SJSA1 (cell line): ENCODE measurements around the gene TACR2. TPM values are rescaled to one million over a fixed set of nuclear protein-coding genes. Genes with fewer than 3 reads are reported as not detected.

Source experiments
- DNase-seq, 2 experiments: peaks; one replicate each; pipeline ENCODE4 v3.0.0-alpha.2; 2015 to 2020; ENCODE audit warnings: low spot score in 2 of 2, low read depth in 1 of 2
- H3K27ac ChIP-seq: fragments of 250-450 bp; sonication (Bioruptor Pico); 2 replicates; pipeline ENCODE4 v1.5.1; 2020; ENCODE audit warnings: mild to moderate bottlenecking, moderate library complexity
- H3K27me3 ChIP-seq: fragments of 250-450 bp; sonication (Bioruptor Pico); replicated peaks from 2 replicates; pipeline ENCODE4 v1.5.1; 2020; ENCODE audit warnings: mild to moderate bottlenecking, moderate library complexity
- H3K36me3 ChIP-seq: fragments of 250-450 bp; sonication (Bioruptor Pico); 2 replicates; pipeline ENCODE4 v1.5.1; 2020; ENCODE audit warnings: mild to moderate bottlenecking
- H3K4me1 ChIP-seq: fragments of 250-450 bp; sonication (Bioruptor Pico); replicated peaks from 2 replicates; pipeline ENCODE4 v1.6.1; 2021; ENCODE audit warnings: mild to moderate bottlenecking
- H3K4me3 ChIP-seq: fragments of 250-450 bp; sonication (Bioruptor Pico); 2 replicates; pipeline ENCODE4 v1.5.1; 2020; ENCODE audit warnings: mild to moderate bottlenecking
- H3K9me3 ChIP-seq: fragments of 250-450 bp; sonication (Bioruptor Pico); replicated peaks from 2 replicates; pipeline ENCODE4 v1.5.1; 2020; ENCODE audit warnings: mild to moderate bottlenecking
- total RNA-seq: library from RNA; depleted of rRNA; stranded (reverse); fragments of >200 nt; shearing (Covaris generic); gene quantifications from 2 replicates; pipeline ENCODE4 v1.2.3, GENCODE V29; 2014

The TACR2 gene
- total RNA-seq, 1 experiment from 2014 or later: not detected

DNA sequence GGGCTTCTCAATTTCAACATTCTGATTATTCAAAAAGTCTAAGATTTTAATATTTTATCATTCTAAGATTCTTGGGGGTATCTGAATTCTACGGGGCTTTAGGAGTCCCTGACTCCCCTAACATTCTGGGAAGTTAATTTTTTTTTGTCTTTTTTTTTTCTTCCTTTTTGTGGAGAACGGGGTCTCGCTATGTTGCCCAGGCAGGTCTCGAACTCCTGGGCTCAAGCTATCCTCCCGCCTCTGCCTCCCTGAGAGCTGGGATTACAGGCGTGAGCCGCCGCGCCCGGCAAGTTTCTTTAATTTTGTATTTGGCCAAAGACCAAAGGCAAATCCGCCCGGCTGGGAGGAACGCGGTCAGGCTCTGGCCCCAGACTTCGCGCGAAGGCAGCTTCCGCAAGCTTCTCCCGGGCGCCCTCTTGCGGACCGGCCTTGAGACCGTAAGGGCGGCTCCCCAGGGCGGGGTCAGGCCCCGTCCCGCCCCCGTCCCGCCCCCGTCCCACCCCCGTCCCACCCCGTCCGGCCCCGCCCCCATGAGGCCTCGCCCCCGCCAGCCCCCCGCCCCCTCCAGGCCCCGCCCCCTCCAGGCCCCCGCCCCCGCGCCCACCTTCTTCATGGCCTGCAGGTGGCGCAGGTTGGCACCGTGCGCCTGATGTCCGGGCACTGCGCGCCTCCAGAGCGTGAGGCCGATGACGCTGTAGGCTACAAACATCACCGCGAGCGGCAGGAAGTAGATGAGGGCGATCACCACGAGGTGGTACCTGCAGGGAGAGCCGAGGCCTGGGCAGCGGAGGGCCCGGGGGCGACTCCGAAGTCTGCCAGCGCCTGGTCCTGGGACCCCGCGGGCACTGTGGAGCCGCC lies 8.2 kb downstream of the TACR2 start:
- no peaks in the 10 kb centered on the region; the same call in 1 of the 2 replicates for H3K36me3 ChIP-seq
- no peaks in the 10 kb centered on the region for H3K27me3 ChIP-seq
- peak overlapping the region; percentile 35 for H3K4me3 ChIP-seq
- no peaks in the 10 kb centered on the region; the same call in 1 of the 2 replicates for H3K9me3 ChIP-seq
- DNase-seq: peak; percentile 78 to 96
- peak overlapping the region; percentile 52; the same call in 1 of the 2 replicates for H3K27ac ChIP-seq
- peaks cover 18% of the 10 kb centered on the region for H3K4me1 ChIP-seq

DNA sequence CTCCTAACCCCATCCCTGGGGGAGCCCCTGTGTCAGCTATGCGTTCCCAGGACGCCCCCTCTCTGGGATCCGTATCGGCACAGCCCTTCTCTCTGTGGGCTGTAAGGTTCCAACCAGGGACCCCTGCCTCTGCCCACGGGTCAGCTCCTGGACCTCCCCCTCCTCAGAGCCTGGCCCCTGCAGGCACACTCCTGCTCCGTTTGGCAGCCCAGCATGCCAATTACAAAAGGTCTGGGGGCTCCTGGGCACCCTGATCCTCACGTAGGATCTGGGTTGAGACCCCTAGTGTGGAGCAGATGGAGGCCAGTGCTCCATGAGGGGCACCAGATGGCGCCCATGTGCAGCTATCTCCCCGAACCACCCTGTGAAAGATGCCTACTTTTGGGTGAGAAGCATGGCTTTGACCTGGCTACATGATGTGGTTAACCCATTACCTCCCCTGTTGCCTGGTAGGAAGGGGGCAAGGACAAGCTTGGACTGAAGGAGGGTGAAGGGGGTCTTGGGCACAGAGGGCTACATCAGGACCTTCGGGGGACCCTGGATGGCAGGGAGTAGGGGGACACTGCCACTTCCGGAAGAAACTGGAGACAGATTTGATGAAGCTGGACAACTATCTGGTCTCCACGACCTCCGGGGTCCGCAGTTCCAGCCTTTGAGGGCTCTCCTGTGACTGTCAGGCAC lies 9.0 kb downstream of the TACR2 start:
- Histone ChIP-seq H3K27me3 (no peaks in the 10 kb centered on the region), H3K9me3 (no peaks in the 10 kb centered on the region; the same call in 1 of the 2 replicates), H3K27ac (no peak overlapping the region), H3K4me1 (peaks cover 18% of the 10 kb centered on the region), H3K36me3 (peaks cover 4% of the 10 kb centered on the region), H3K4me3 (no peak overlapping the region)
- no peak for DNase-seq

DNA sequence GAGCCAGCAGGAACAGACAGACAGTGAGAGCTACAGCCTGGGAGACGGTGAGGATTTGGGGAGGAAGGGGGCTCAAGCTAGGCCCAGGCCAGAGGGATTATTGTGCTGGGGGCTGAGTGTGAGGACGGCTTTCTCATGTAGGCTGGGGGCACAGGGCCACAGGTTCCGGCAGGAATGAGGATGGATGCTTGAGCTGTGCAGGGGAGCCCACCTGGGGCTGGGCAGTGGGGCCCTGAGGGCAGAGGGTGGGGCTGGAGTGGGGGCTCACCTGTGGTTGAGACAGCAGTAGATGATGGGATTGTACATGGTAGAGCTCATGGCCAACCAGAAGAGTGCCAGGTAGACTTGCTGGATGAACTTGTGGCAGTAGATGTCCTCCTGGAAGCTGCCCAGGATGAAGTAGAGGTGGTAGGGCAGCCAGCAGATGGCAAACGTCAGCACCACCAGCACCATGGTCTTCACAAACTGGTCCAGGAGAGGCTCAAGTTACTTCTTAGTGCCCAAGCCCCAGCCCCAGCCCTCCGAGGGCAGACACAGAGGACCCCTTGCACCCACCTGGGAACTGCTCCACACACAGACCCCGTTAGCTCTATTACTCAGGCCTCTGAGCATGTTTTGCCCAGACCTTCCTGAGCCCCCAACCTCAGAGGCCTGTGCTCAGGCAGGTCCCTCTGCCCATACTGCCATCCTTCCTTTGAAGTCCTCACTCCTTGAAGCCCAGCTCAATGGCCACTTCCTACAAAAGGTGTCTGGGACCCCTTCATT lies 9.7 kb downstream of the TACR2 start:
- Histone ChIP-seq H3K36me3 (peaks cover 9% of the 10 kb centered on the region), H3K27me3 (no peaks in the 10 kb centered on the region), H3K4me3 (no peak overlapping the region), H3K4me1 (peaks cover 18% of the 10 kb centered on the region), H3K9me3 (no peaks in the 10 kb centered on the region; the same call in 1 of the 2 replicates), H3K27ac (no peak overlapping the region)
- DNase-seq: no peak

DNA sequence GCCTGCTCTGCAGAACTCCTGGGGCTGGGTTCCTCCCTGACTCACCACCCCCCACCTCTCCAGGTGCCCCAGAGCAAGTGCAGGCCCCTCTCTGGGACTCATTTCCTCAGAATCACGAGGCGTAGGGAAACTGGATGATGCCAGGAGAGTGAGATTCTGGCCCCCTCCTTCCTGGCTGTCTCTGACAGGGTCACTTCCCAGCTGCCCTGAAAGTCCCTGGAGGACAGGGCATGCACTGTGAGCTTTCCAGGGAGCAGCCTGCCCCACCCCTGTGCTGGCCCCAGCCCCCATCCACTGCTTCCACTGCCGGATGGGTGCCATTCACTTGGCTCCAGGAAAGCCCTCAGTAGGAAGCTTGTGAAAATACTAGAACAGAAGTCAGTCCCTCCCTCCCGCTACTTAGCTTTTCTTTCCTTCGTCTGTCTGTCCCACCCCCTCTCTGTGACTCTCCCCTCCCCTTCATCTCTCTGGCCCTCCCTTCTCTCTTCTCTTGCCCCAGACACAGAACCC lies 10.4 kb downstream of the TACR2 start:
- Histone ChIP-seq H3K27me3 (no peaks in the 10 kb centered on the region), H3K36me3 (peaks cover 12% of the 10 kb centered on the region), H3K4me1 (peaks cover 18% of the 10 kb centered on the region), H3K4me3 (no peak overlapping the region), H3K27ac (no peak overlapping the region), H3K9me3 (no peaks in the 10 kb centered on the region; the same call in 1 of the 2 replicates)
- no peak for DNase-seq

DNA sequence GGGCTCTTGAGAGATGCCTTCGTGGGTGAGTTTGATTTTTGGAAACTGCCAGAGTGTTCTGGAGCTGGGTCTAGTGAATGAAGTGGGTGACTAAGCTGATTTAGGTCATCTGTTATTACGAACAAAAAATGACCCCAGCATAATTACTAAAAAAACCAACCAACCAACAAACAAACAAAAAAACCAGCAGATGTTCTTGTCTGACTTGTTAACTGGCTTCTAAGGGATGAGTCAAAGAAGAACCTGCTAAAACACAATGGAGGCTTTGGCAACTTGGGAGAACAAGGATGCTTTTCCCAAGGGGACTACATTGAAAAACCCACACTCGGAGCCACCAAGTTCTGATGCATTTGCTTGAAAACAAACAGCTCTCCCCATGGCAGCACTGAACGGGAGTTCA lies 11.5 kb downstream of the TACR2 start:
- H3K9me3 ChIP-seq: no peaks in the 10 kb centered on the region; the same call in 1 of the 2 replicates
- no peak overlapping the region for H3K4me3 ChIP-seq
- H3K27me3 ChIP-seq: no peaks in the 10 kb centered on the region
- peaks cover 18% of the 10 kb centered on the region for H3K4me1 ChIP-seq
- DNase-seq: peak in 1 of 2 experiments; percentile 43
- no peak overlapping the region for H3K27ac ChIP-seq
- peaks cover 23% of the 10 kb centered on the region for H3K36me3 ChIP-seq

DNA sequence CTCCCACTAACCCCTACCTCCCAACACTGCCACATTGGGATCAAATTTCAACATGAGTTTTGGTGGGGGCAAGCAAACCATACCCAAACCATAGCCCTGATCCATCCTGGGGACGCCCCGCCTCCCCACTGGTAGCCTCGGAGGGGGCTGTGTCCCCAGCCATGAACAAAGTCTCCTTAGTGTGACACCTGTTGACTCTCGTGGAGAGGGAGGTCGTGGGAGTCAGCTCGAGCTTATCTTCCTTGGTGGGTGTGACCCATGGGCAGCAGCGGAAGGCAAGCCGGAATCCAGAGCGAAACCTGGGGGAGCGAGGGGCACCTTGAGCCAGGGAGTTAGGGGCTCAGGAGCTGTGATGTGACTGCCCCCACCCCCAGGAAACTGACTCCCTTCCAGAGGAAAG lies 11.9 kb downstream of the TACR2 start:
- peaks cover 26% of the 10 kb centered on the region for H3K36me3 ChIP-seq
- no peaks in the 10 kb centered on the region for H3K27me3 ChIP-seq
- no peak overlapping the region for H3K27ac ChIP-seq
- no peak for DNase-seq
- H3K4me1 ChIP-seq: peaks cover 18% of the 10 kb centered on the region
- no peaks in the 10 kb centered on the region; the same call in 1 of the 2 replicates for H3K9me3 ChIP-seq
- no peak overlapping the region for H3K4me3 ChIP-seq

DNA sequence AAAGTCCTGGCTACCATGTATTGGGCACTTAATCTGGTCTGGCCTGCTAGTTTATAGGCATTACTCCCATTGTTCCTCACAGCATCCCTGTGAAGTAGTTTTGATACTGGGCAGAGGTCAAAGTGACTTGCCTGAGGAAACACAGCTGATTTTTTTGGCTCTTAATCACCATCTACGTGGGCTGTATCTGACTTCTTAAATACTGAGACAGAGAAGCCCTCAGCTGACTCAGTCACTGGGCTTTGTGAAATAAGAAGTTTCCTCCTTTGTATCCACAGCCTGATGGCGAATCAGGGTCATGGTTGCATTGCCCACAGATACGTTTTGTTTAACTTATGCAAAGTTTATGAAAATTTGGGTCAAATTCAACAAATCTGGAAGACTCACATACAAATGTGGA lies 13.2 kb downstream of the TACR2 start:
- Histone ChIP-seq H3K27ac (no peak overlapping the region), H3K36me3 (peaks cover 39% of the 10 kb centered on the region)
- DNase-seq: no peak

DNA sequence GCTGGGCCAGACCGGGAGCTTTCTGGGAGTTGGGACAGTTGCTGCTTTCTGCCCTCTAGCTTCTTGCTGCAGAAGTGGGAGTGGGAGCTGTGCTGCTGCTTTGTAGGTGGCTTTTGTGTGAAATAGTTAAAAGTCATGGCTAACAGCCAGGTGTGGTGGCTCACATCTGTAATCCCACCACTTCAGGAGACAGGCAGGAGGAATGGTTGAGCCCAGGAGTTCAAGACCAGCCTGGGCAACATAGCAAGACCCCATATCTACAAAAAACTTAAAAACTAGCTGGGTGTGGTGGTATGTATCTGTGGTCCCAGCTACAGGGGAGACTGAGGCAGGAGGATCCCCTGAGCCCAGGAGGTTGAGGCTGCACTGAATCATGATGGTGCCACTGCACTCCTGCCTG lies 13.7 kb downstream of the TACR2 start:
- H3K4me3 ChIP-seq: no peak overlapping the region
- no peak overlapping the region for H3K27ac ChIP-seq
- H3K9me3 ChIP-seq: no peaks in the 10 kb centered on the region; the same call in 1 of the 2 replicates
- peaks cover 13% of the 10 kb centered on the region for H3K4me1 ChIP-seq
- no peaks in the 10 kb centered on the region for H3K27me3 ChIP-seq
- H3K36me3 ChIP-seq: peaks cover 43% of the 10 kb centered on the region
- DNase-seq: no peak

More for the DNA sequence above, 13.2 kb downstream of the TACR2 start:
- Histone ChIP-seq H3K4me1 (peaks cover 13% of the 10 kb centered on the region), H3K9me3 (no peaks in the 10 kb centered on the region; the same call in 1 of the 2 replicates), H3K27me3 (no peaks in the 10 kb centered on the region), H3K4me3 (no peak overlapping the region)

DNA sequence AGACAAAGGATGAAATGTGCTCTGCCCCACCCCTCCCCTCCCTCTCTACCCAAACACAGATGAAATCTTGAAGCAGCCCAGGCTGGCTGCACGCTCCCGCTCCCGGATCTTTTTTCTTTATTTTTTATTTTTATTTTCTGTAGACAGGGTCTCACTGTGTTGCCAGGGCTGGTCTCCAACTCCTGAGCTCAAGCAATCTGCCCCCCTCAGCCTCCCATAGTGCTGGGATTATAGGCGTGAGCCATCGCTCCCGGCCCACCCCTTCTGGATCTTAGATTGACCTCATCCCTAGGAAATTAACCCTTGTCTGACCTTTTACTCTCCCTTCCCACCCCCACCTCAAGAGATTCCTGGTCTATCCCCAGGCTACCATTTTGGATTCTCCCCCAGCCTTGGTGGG lies 14.3 kb downstream of the TACR2 start:
- H3K4me1 ChIP-seq: peaks cover 13% of the 10 kb centered on the region
- no peaks in the 10 kb centered on the region; the same call in 1 of the 2 replicates for H3K9me3 ChIP-seq
- DNase-seq: no peak
- peaks cover 50% of the 10 kb centered on the region for H3K36me3 ChIP-seq
- H3K27me3 ChIP-seq: no peaks in the 10 kb centered on the region
- no peak overlapping the region for H3K27ac ChIP-seq
- H3K4me3 ChIP-seq: no peak overlapping the region

DNA sequence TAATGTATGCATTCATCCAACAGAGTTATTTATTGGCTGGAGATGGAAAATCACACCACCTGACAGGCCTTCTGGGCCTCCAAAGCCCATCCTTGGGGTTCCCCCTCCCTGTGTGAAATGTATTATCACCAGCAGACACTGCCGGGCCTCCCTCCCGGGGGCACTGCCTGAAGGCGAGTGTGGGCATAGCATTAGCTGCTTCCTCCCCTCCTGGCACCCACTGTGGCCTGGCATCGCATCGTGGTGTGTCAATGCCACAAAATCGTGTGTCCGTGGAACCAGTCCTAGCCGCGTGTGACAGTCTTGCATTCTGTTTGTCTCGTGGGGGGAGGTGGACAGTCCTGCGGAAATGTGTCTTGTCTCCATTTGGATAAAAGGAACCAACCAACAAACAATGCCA lies 15.3 kb downstream of the TACR2 start:
- Histone ChIP-seq H3K36me3 (peaks cover 53% of the 10 kb centered on the region), H3K9me3 (no peaks in the 10 kb centered on the region; the same call in 1 of the 2 replicates), H3K4me3 (no peak overlapping the region), H3K27ac (no peak overlapping the region), H3K27me3 (no peaks in the 10 kb centered on the region), H3K4me1 (peaks cover 13% of the 10 kb centered on the region)
- DNase-seq: no peak

DNA sequence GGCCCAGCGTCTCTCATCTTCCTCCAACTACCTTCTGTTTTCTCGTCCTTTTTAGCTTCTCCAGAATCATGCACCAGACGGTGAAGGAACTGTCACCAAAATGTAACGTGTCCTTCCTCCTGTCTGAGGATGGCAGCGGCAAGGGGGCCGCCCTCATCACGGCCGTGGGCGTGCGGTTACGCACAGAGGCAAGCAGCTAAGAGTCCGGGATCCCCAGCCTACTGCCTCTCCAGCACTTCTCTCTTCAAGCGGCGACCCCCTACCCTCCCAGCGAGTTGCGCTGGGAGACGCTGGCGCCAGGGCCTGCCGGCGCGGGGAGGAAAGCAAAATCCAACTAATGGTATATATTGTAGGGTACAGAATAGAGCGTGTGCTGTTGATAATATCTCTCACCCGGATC lies 15.8 kb downstream of the TACR2 start:
- peaks cover 53% of the 10 kb centered on the region for H3K36me3 ChIP-seq
- no peaks in the 10 kb centered on the region; the same call in 1 of the 2 replicates for H3K9me3 ChIP-seq
- no peak overlapping the region for H3K4me3 ChIP-seq
- H3K27me3 ChIP-seq: no peaks in the 10 kb centered on the region
- DNase-seq: no peak
- peaks cover 13% of the 10 kb centered on the region for H3K4me1 ChIP-seq
- H3K27ac ChIP-seq: no peak overlapping the region

DNA sequence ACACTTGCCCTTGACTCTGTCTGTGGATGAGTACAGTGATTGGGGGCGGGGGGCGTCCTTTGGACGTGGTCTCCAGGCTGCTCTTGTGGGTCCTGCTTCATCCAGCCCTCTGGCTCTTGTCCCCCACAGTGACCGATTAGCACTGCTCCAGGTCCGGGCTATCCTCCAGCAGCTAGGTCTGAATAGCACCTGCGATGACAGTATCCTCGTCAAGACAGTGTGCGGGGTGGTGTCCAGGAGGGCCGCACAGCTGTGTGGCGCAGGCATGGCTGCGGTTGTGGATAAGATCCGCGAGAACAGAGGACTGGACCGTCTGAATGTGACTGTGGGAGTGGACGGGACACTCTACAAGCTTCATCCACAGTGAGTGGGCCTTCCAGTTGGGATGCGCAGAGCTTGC lies 18.3 kb downstream of the TACR2 start:
- H3K4me1 ChIP-seq: peaks cover 15% of the 10 kb centered on the region
- H3K27ac ChIP-seq: no peak overlapping the region
- no peaks in the 10 kb centered on the region for H3K27me3 ChIP-seq
- no peak overlapping the region for H3K4me3 ChIP-seq
- DNase-seq: no peak
- H3K9me3 ChIP-seq: no peaks in the 10 kb centered on the region
- peaks cover 59% of the 10 kb centered on the region for H3K36me3 ChIP-seq

DNA sequence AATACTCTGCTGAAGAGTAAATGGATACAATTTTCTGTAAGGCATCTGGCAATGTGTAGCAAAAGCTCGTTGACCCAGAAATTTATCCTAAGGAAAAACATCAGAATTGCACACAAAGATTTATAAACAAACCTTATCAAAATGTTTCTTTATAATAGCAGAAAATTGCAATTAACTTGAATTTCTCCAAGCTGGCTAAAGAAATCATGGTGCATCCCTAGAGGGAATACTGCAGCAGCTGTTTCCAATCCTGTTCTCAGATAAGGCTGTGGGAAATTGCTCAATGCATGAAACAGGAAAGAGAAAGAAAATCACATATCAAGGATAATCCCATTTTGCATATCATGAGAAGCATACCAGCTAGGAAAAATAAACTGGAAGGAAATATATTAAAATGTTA lies 18.7 kb downstream of the TACR2 start:
- peaks cover 20% of the 10 kb centered on the region for H3K4me1 ChIP-seq
- no peak overlapping the region for H3K27ac ChIP-seq
- peaks cover 57% of the 10 kb centered on the region for H3K36me3 ChIP-seq
- no peak overlapping the region for H3K4me3 ChIP-seq
- no peaks in the 10 kb centered on the region for H3K9me3 ChIP-seq
- no peak for DNase-seq
- H3K27me3 ChIP-seq: no peaks in the 10 kb centered on the region
